GM12875 (cell line): ENCODE results near the gene IRAK1BP1.
"Not testable (repeated sequence)": the region's sequence is repeated elsewhere in the genome, so short reads cannot be mapped to it uniquely, and the experiment has no call there.

Experiments used
- H3K4me3 ChIP-seq: one replicate; pipeline ENCODE4 v1.5.1; 2011; ENCODE audit warnings: low read depth, low read length, control low read depth
- CTCF ChIP-seq: IDR thresholded peaks from 2 replicates; pipeline ENCODE4 v1.5.1; 2011; ENCODE audit warnings: low read depth, mild to moderate bottlenecking, control low read depth, inconsistent platforms, low read length, moderate library complexity, borderline replicate concordance; ENCODE audit not compliant: insufficient read depth

Gene IRAK1BP1

GRCh38 chr6:78883651-78884050, 16.3 kb downstream of the IRAK1BP1 start:
- no peak overlapping the region for H3K4me3 ChIP-seq
- TF ChIP-seq CTCF, result no peak

- H3K4me3 ChIP-seq, result not testable (repeated sequence)
Measured at GRCh38 chr6:78889901-78890300, 22.6 kb downstream of the IRAK1BP1 start.

DNA sequence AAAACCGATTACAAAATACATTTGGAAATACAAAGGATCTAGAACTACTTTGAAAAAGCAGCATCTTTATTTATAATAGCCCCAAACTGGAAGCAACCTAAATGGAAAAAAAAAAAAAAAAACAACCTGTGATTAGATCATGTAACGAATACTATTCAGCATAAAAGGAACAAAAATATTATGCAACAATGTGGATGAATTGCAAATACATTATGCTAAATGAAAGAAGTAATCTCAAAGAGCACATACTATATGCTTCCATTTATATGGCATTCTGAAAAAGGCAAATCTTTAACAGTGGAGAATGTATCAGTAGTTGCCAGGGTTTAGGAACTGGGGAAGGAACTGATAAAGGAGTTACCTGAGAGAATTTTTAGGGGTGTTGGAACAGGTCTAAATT, 28.9 kb downstream of the IRAK1BP1 start:
- no peak for TF ChIP-seq CTCF
- H3K4me3 ChIP-seq, result no peak overlapping the region

DNA sequence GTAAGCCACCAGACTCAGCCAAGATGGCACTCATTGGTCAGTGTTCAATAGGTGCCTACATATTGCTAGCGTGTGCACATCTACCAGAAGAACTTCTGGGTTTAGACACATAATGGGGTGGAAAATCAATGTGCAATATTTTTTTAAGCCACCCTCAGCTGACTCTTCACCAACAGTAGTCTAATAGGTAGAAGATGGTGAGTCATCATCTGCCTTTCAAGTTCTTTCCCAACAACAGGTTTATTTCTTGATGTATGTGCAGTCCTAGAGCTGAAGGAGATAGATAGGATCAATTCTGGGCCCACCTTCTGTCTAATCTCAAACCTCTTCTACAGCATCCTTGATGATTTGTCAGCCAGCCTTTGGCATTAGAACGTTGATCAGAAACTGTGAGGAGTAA, 41.3 kb downstream of the IRAK1BP1 start:
- H3K4me3 ChIP-seq, result no peak overlapping the region
- TF ChIP-seq CTCF, result no peak

GRCh38 chr6:78909391-78909790, 42.0 kb downstream of the IRAK1BP1 start:
- H3K4me3 ChIP-seq, result no peak overlapping the region

GRCh38 chr6:78910010-78910409, 42.7 kb downstream of the IRAK1BP1 start:
- no peak for TF ChIP-seq CTCF
- no peak overlapping the region for H3K4me3 ChIP-seq

More at GRCh38 chr6:78909391-78909790, 42.0 kb downstream of the IRAK1BP1 start:
- no peak for TF ChIP-seq CTCF

DNA sequence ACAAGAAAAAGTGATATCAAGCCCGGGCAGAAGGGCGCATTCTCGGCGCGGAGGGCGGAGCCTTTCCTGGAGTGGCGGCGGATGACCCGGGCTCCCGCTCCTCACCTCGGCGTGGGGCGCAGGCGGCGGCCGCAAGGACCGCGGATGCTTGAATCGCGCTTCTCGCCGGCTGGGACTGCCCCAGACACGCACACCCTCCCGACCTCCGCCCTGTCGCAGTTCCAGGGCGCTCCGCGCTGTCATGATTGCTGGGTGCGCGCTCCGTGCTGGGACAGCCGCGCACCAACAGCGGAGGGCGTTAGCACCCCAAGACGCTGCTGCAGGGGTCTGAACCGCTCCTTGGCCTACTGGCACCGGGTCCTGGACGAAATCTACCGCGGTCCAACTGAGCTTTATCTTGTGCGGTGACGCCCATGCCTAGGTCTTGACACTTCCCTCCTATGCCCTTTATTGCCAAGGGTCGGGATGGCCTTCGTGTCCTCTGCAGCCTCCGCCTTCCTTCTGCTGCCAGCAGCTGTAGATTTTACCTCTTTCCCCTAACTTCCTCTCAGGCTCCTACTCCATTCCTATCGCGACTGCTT, 43.3 kb downstream of the IRAK1BP1 start:
- no peak overlapping the region for H3K4me3 ChIP-seq
- no peak for TF ChIP-seq CTCF
